Activated naive CD4-positive, alpha-beta T cell treated with anti-CD3 and anti-CD28 coated beads for 36 hours (primary cell): ENCODE measurements around the gene ATXN1. TPM values are rescaled to one million over a fixed set of nuclear protein-coding genes. Genes with fewer than 3 reads are reported as not detected.
A peak's percentile ranks its signal among the peaks of the same experiment; 100 is the strongest.

Experiments used
- CTCF ChIA-PET: fragments of 350-600 bp; sonication (Branson Sonifier 250); formaldehyde crosslinking; loops from one replicate; lab custom pipeline; 2021; ENCODE audit warnings: antibody characterized with exemption; lab: Charles Lee
- DNase-seq: peaks from one replicate; pipeline ENCODE4 v3.0.0-alpha.2; 2020
- H3K27ac Mint-ChIP-seq: one replicate; pipeline ENCODE4 v1.8.0; 2021; ENCODE audit warnings: mild to moderate bottlenecking, mixed read lengths
- H3K27me3 Mint-ChIP-seq: one replicate; pipeline ENCODE4 v1.8.0; 2021; ENCODE audit warnings: low read depth, mixed read lengths
- H3K36me3 Mint-ChIP-seq: one replicate; pipeline ENCODE4 v1.8.0; 2021; ENCODE audit warnings: low read depth, mixed read lengths
- H3K4me1 Mint-ChIP-seq: one replicate; pipeline ENCODE4 v1.8.0; 2021; ENCODE audit warnings: low read depth, mixed read lengths
- H3K4me3 Mint-ChIP-seq: one replicate; pipeline ENCODE4 v1.8.0; 2021; ENCODE audit warnings: mild to moderate bottlenecking, moderate library complexity, mixed read lengths
- H3K9me3 Mint-ChIP-seq: one replicate; pipeline ENCODE4 v1.8.0; 2021; ENCODE audit warnings: mixed read lengths
- intact Hi-C: fragments of 100-400 bp; cut with micrococcal nuclease; formaldehyde crosslinking; loops from one replicate; pipeline ENCODE4 v1.15.1; 2023
- total RNA-seq, 2 experiments: library from RNA; stranded (reverse); gene quantifications; one replicate each; pipeline ENCODE4 v1.2.3, GENCODE V29; 2021

ATXN1 gene
- total RNA-seq, 2 experiments from 2014 or later, result 9.4 to 12.7 TPM

GRCh38 chr6:16687045-16687444 is 74.2 kb downstream of the ATXN1 start:
- H3K27ac Mint-ChIP-seq, result no peak overlapping the region
- peaks cover 2% of the 10 kb centered on the region for H3K36me3 Mint-ChIP-seq
- no peak overlapping the region for H3K4me3 Mint-ChIP-seq
- H3K9me3 Mint-ChIP-seq, result no peaks in the 10 kb centered on the region
- peaks cover 83% of the 10 kb centered on the region for H3K4me1 Mint-ChIP-seq
- CTCF ChIA-PET, result no interaction called here
- intact Hi-C loops, result loop anchor here (5.0 to 10.0 kb wide), 2 partner anchors 155 to 272 kb away; no protein-coding TSS in a partner anchor
- no peaks in the 10 kb centered on the region for H3K27me3 Mint-ChIP-seq
- DNase-seq, result no peak

- Mint-ChIP-seq H3K27me3 (no peaks in the 10 kb centered on the region), H3K9me3 (no peaks in the 10 kb centered on the region), H3K4me3 (peak overlapping the region; percentile 20), H3K36me3 (peaks cover 2% of the 10 kb centered on the region), H3K27ac (peak overlapping the region; percentile 44), H3K4me1 (peaks cover 74% of the 10 kb centered on the region)
- intact Hi-C loops, result loop anchor here (1.0 to 10.0 kb wide), 12 partner anchors 8 to 362 kb away; partner anchors contain the start of gene ATXN1
- peak; percentile 97 for DNase-seq
- CTCF ChIA-PET, result no interaction called here
Observed at GRCh38 chr6:16684896-16685554, 76.2 kb downstream of the ATXN1 start.

- CTCF ChIA-PET, result no interaction called here
- intact Hi-C loops, result loop anchor here (2.0 to 10.0 kb wide), 3 partner anchors 15 to 361 kb away; no protein-coding TSS in a partner anchor
- Mint-ChIP-seq H3K9me3 (no peaks in the 10 kb centered on the region), H3K36me3 (peaks cover 2% of the 10 kb centered on the region), H3K4me1 (peaks cover 70% of the 10 kb centered on the region), H3K27ac (no peak overlapping the region), H3K4me3 (no peak overlapping the region), H3K27me3 (no peaks in the 10 kb centered on the region)
- DNase-seq, result no peak
Observed at GRCh38 chr6:16684195-16684689, 77.0 kb downstream of the ATXN1 start.

- peak; percentile 27 for DNase-seq
- Mint-ChIP-seq H3K4me3 (no peak overlapping the region), H3K27me3 (no peaks in the 10 kb centered on the region), H3K9me3 (no peaks in the 10 kb centered on the region), H3K36me3 (peaks cover 2% of the 10 kb centered on the region), H3K4me1 (peaks cover 65% of the 10 kb centered on the region), H3K27ac (peak overlapping the region; percentile 6)
- intact Hi-C loops, result loop anchor here (2.0 to 10.0 kb wide), 3 partner anchors 15 to 361 kb away; no protein-coding TSS in a partner anchor
- CTCF ChIA-PET, result interaction anchor here (1.3 kb wide), 1 partner anchor 47 kb away, joined by 5 read pairs; no protein-coding TSS in a partner anchor
Observed at GRCh38 chr6:16683641-16684194, 77.5 kb downstream of the ATXN1 start.

GRCh38 chr6:16681260-16681873 is 79.9 kb downstream of the ATXN1 start:
- DNase-seq, result no peak
- CTCF ChIA-PET, result interaction anchor here (1.0 kb wide), 1 partner anchor 23 kb away, joined by 4 read pairs; no protein-coding TSS in a partner anchor
- Mint-ChIP-seq H3K9me3 (no peaks in the 10 kb centered on the region), H3K27me3 (no peaks in the 10 kb centered on the region), H3K4me3 (no peak overlapping the region), H3K4me1 (peaks cover 48% of the 10 kb centered on the region), H3K27ac (no peak overlapping the region), H3K36me3 (peaks cover 2% of the 10 kb centered on the region)
- intact Hi-C loops, result loop anchor here (10.0 kb wide), 1 partner anchor 267 kb away; no protein-coding TSS in a partner anchor

GRCh38 chr6:16679050-16679449 is 82.2 kb downstream of the ATXN1 start:
- H3K4me1 Mint-ChIP-seq, result peaks cover 35% of the 10 kb centered on the region
- DNase-seq, result no peak
- CTCF ChIA-PET, result no interaction called here
- intact Hi-C loops, result no loop called here
- H3K4me3 Mint-ChIP-seq, result no peak overlapping the region
- H3K27me3 Mint-ChIP-seq, result no peaks in the 10 kb centered on the region
- no peaks in the 10 kb centered on the region for H3K9me3 Mint-ChIP-seq
- peaks cover 4% of the 10 kb centered on the region for H3K36me3 Mint-ChIP-seq
- H3K27ac Mint-ChIP-seq, result no peak overlapping the region

- peaks cover 1% of the 10 kb centered on the region for H3K36me3 Mint-ChIP-seq
- peaks cover 25% of the 10 kb centered on the region for H3K4me1 Mint-ChIP-seq
- CTCF ChIA-PET, result interaction anchor here (1.0 kb wide), 1 partner anchor 22 kb away, joined by 3 read pairs; no protein-coding TSS in a partner anchor
- H3K27me3 Mint-ChIP-seq, result no peaks in the 10 kb centered on the region
- intact Hi-C loops, result loop anchor here (1.0 kb wide), 1 partner anchor 8 kb away; no protein-coding TSS in a partner anchor
- no peaks in the 10 kb centered on the region for H3K9me3 Mint-ChIP-seq
- no peak overlapping the region for H3K27ac Mint-ChIP-seq
- no peak for DNase-seq
- no peak overlapping the region for H3K4me3 Mint-ChIP-seq
Observed at GRCh38 chr6:16677458-16677857, 83.8 kb downstream of the ATXN1 start.

GRCh38 chr6:16676978-16677377 is 84.3 kb downstream of the ATXN1 start:
- CTCF ChIA-PET, result no interaction called here
- H3K4me3 Mint-ChIP-seq, result no peak overlapping the region
- H3K9me3 Mint-ChIP-seq, result no peaks in the 10 kb centered on the region
- H3K27me3 Mint-ChIP-seq, result no peaks in the 10 kb centered on the region
- H3K27ac Mint-ChIP-seq, result no peak overlapping the region
- intact Hi-C loops, result loop anchor here (1.0 kb wide), 1 partner anchor 8 kb away; no protein-coding TSS in a partner anchor
- H3K4me1 Mint-ChIP-seq, result peaks cover 25% of the 10 kb centered on the region
- DNase-seq, result no peak
- peaks cover 1% of the 10 kb centered on the region for H3K36me3 Mint-ChIP-seq

GRCh38 chr6:16676376-16676775 is 84.9 kb downstream of the ATXN1 start:
- CTCF ChIA-PET, result no interaction called here
- intact Hi-C loops, result no loop called here
- DNase-seq, result no peak
- H3K27ac Mint-ChIP-seq, result no peak overlapping the region
- H3K4me3 Mint-ChIP-seq, result no peak overlapping the region
- H3K27me3 Mint-ChIP-seq, result no peaks in the 10 kb centered on the region
- peaks cover 24% of the 10 kb centered on the region for H3K4me1 Mint-ChIP-seq
- no peaks in the 10 kb centered on the region for H3K9me3 Mint-ChIP-seq
- peaks cover 1% of the 10 kb centered on the region for H3K36me3 Mint-ChIP-seq

- H3K4me3 Mint-ChIP-seq, result no peak overlapping the region
- peaks cover 1% of the 10 kb centered on the region for H3K36me3 Mint-ChIP-seq
- peaks cover 33% of the 10 kb centered on the region for H3K4me1 Mint-ChIP-seq
- CTCF ChIA-PET, result interaction anchor here (1.1 kb wide), 1 partner anchor 16 kb away, joined by 3 read pairs; no protein-coding TSS in a partner anchor
- intact Hi-C loops, result no loop called here
- no peaks in the 10 kb centered on the region for H3K27me3 Mint-ChIP-seq
- no peak for DNase-seq
- H3K27ac Mint-ChIP-seq, result no peak overlapping the region
- no peaks in the 10 kb centered on the region for H3K9me3 Mint-ChIP-seq
Observed at GRCh38 chr6:16674801-16675392, 86.4 kb downstream of the ATXN1 start.

GRCh38 chr6:16673011-16673797 is 88.1 kb downstream of the ATXN1 start:
- intact Hi-C loops, result no loop called here
- Mint-ChIP-seq H3K4me3 (no peak overlapping the region), H3K36me3 (peaks cover 1% of the 10 kb centered on the region), H3K27me3 (no peaks in the 10 kb centered on the region), H3K4me1 (peaks cover 45% of the 10 kb centered on the region), H3K27ac (no peak overlapping the region), H3K9me3 (no peaks in the 10 kb centered on the region)
- no peak for DNase-seq
- CTCF ChIA-PET, result interaction anchor here (1.0 kb wide), 1 partner anchor 90 kb away, joined by 3 read pairs; no protein-coding TSS in a partner anchor
